ENCODE data around the gene SSC4D. TPM values are rescaled to one million over a fixed set of nuclear protein-coding genes. Genes with fewer than 3 reads are reported as not detected.

SSC4D gene
- total and polyA plus RNA-seq, 9 of the 15 experiments (the other 6 are each of a cell fraction or from before 2014, with no cell fraction given) = 0.06 to 1.1 (median 0.85) TPM; not detected in 1

GRCh38 chr7:76397409-76398183 is 11.9 kb downstream of the SSC4D start (continued):
- TF ChIP-seq TAF1 (IDR thresholded peaks at IDR 0.05; ENCODE audit: control insufficient read depth, extremely low read depth, insufficient read depth, low read length, severe bottlenecking) (peak; percentile 74), PCBP2 (IDR thresholded peaks at IDR 0.05; ENCODE audit: low read depth, low read length, poor library complexity, severe bottlenecking) (no peak), SAFB2 (IDR thresholded peaks at IDR 0.05; ENCODE audit: borderline replicate concordance, low read depth, low read length, severe bottlenecking) (no peak), HNRNPK (IDR thresholded peaks at IDR 0.05; ENCODE audit: low read depth, low read length, poor library complexity, severe bottlenecking) (no peak), ZBTB9 (CRISPR knock-in tag; IDR thresholded peaks at IDR 0.05) (no peak; the same call in none of the 2 replicates), POLR2A (conservative IDR thresholded peaks at IDR 0.05) (peak; percentile 84), USF1 (CRISPR knock-in tag; IDR thresholded peaks at IDR 0.05) (peak; percentile 64), ZKSCAN8 (CRISPR knock-in tag; IDR thresholded peaks at IDR 0.05) (no peak), SMC3 (conservative IDR thresholded peaks at IDR 0.05; ENCODE audit: insufficient read depth, low read depth, low read length) (no peak; the same call in 1 of the 2 replicates), ZNF57 (CRISPR knock-in tag; IDR thresholded peaks at IDR 0.05) (0 out of 2 replicates have a peak, but pooled peaks have one; percentile 59), TRIM28 (IDR thresholded peaks at IDR 0.05) (no peak), ZNF280B (CRISPR knock-in tag; IDR thresholded peaks at IDR 0.05) (no peak), HMGN3 (IDR thresholded peaks at IDR 0.05; ENCODE audit: borderline replicate concordance, extremely low read depth, insufficient read length, low read depth, low read length) (peak; percentile 84), FOXK1 (CRISPR knock-in tag; IDR thresholded peaks at IDR 0.05; ENCODE audit: borderline replicate concordance) (no peak), ZNF830 (CRISPR knock-in tag; IDR thresholded peaks at IDR 0.05) (no peak; the same call in 1 of the 2 replicates), ZBTB34 (CRISPR knock-in tag; IDR thresholded peaks at IDR 0.05) (no peak), STAT6 (CRISPR knock-in tag; IDR thresholded peaks at IDR 0.05) (peak; percentile 92)

Data from K562 (cell line).